HEK293 (cell line): Measurements from ENCODE around the gene APOH.

Experiments used
- CTCF ChIP-seq: fragments of 450-650 bp; formaldehyde crosslinking; IDR thresholded peaks from 2 replicates; pipeline ENCODE4 v1.5.1; 2016; ENCODE audit warnings: missing biosample characterization, missing genetic modification characterization
- HOXA7 ChIP-seq: sonication (generic); formaldehyde crosslinking; IDR thresholded peaks from 2 replicates; pipeline ENCODE4 v1.8.1; 2022; ENCODE audit warnings: missing genetic modification reagents, borderline replicate concordance
- TRIM28 ChIP-seq: IDR thresholded peaks from 2 replicates; pipeline ENCODE4 v1.6.1; 2011; ENCODE audit warnings: low read length, control low read depth, borderline replicate concordance
- YY1 ChIP-seq: fragments of 450-650 bp; formaldehyde crosslinking; IDR thresholded peaks from 2 replicates; pipeline ENCODE4 v1.5.1; 2018; ENCODE audit warnings: missing biosample characterization, missing genetic modification characterization
- ZBTB11 ChIP-seq: fragments of 450-650 bp; formaldehyde crosslinking; conservative IDR thresholded peaks from 2 replicates; pipeline ENCODE4 v1.5.1; 2016; ENCODE audit warnings: low read depth, missing biosample characterization, missing genetic modification characterization
- ZFP69B ChIP-seq: fragments of 450-650 bp; formaldehyde crosslinking; IDR thresholded peaks from 2 replicates; pipeline ENCODE4 v1.5.1; 2016; ENCODE audit warnings: missing biosample characterization, missing genetic modification characterization
- ZNF324 ChIP-seq: fragments of 450-650 bp; formaldehyde crosslinking; IDR thresholded peaks from 2 replicates; pipeline ENCODE4 v1.5.1; 2016; ENCODE audit warnings: missing biosample characterization, missing genetic modification characterization
- ZNF426 ChIP-seq: fragments of 450-650 bp; formaldehyde crosslinking; IDR thresholded peaks from 2 replicates; pipeline ENCODE4 v1.5.1; 2017; ENCODE audit warnings: missing biosample characterization, missing genetic modification characterization, mild to moderate bottlenecking, inconsistent platforms, moderate library complexity
- ZNF549 ChIP-seq: fragments of 450-650 bp; IDR thresholded peaks from 2 replicates; pipeline ENCODE4 v1.5.1; 2018; ENCODE audit warnings: missing biosample characterization, missing genetic modification characterization, mild to moderate bottlenecking, inconsistent platforms, moderate library complexity
- ZNF704 ChIP-seq: fragments of 450-650 bp; formaldehyde crosslinking; IDR thresholded peaks from 2 replicates; pipeline ENCODE4 v1.5.1; 2016; ENCODE audit warnings: missing biosample characterization, missing genetic modification characterization
- ZNF747 ChIP-seq: fragments of 450-650 bp; formaldehyde crosslinking; IDR thresholded peaks from 2 replicates; pipeline ENCODE4 v1.5.1; 2016; ENCODE audit warnings: missing biosample characterization, missing genetic modification characterization

- TF ChIP-seq ZNF747 (tag by site-specific recombination) (no peak), CTCF (no peak), ZNF549 (tag by site-specific recombination) (no peak), TRIM28 (no peak), ZNF324 (no peak), HOXA7 (no peak), YY1 (tag by site-specific recombination) (no peak), ZFP69B (tag by site-specific recombination) (no peak), ZBTB11 (tag by site-specific recombination) (no peak), ZNF704 (no peak), ZNF426 (no peak)
These were observed 38.2 kb downstream of the APOH start for GRCh38 chr17:66190738-66191592.
